SK-MEL-5 (cell line): ENCODE measurements around the gene MAD1L1. TPM values are rescaled to one million over a fixed set of nuclear protein-coding genes. Genes with fewer than 3 reads are reported as not detected.

ENCODE experiments used
- DNase-seq: peaks from one replicate; pipeline ENCODE4 v3.0.0-alpha.2; 2016; ENCODE audit warnings: low read depth, low spot score
- in situ Hi-C: cut with HindIII; loops from 2 replicates; pipeline ENCODE4 v1.10.0; 2016; ENCODE audit warnings: low sequenced_read_pairs, high pct_unique_total_duplicates, low pct_unique_long_range_greater_than_20kb
- total RNA-seq: library from RNA; depleted of rRNA; stranded (reverse); fragments of >200 nt; shearing (Covaris generic); gene quantifications from 2 replicates; pipeline ENCODE4 v1.2.3, GENCODE V29; 2014

MAD1L1 gene
- total RNA-seq, 1 experiment from 2014 or later = 204 TPM

DNA sequence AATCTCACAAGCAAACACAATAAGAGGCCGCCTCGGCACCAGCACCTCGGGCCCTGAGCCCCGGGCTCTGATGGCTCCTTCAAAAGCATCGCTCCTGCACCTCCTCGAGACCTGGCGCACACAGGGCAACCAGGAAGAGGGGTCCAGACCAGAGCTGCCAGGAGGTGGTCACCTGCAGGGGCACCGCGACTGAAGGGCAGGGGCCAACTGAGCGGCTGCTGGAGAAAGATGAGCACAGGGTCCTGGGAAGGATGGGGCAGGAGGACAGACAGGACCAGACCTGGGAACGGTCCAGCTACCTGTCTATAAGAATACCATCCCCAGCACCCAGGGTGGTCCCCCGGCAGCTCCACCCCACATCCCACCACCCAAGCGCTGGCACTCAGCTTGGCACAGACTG is 20.8 kb downstream of the MAD1L1 start:
- no peak for DNase-seq
- in situ Hi-C loops = no loop called here

DNA sequence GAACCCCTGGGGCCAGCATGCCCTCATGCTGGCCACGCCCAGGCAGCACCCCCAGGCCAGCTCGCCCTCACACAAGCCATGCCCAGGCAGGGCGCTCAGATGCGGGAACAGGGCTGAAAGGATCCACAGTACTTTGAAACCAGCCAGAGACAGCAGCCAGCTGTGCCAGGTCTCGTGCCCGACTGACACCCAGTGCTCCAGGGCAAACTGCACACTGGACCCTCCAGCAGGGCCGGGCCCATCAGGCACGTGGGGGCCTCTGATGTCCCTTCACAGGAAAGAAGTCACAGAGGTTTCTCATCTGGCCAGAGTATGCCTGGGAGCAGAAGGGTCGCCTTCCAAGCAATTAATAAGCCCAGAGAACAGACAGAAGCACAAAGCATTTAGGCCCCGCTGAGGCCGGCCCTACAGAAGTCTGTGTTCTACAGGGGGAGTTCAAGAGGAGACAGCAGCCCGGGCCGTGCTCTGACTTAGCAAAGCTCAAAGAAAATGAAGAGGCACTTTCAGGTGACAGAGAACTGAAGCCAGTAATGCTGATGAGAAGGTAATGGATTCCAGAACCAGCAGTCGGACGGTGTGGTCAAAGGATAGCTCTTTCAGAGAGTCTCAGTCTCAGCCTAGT is 21.4 kb downstream of the MAD1L1 start:
- in situ Hi-C loops = no loop called here
- no peak for DNase-seq

DNA sequence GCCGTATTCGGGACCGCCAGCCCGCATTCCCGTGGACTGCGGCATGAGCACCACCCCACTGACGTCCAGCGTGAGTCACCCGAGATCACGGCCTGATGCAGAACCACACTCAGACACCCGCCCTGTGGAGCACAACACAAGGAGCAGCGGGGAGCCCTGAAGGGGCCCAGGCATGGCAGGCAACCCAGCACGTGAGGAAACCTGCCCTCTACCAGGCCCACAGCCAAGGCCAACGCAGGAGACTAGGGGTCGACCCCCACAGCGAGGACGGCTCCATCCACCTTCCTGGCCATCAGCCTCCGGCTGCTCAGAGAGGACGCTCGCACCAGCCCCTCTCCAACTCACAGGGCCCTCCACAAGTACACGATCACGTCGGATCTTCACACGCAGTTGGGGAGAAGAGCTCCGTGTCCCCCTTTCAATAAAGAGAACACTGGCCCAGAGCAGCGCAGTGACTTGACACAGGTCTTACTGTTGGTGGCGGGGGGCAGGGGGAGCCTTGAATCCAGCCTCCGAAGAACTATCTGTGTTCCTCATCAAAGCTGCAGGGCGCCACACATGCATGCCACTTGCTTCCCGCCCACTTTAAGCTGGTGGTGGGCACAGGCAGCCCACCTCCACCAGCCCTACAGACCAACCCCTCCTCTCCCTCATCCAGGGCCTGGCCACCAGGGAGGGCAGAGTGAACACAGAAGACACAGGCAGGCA is 22.0 kb downstream of the MAD1L1 start:
- no peak for DNase-seq
- in situ Hi-C loops = no loop called here

DNA sequence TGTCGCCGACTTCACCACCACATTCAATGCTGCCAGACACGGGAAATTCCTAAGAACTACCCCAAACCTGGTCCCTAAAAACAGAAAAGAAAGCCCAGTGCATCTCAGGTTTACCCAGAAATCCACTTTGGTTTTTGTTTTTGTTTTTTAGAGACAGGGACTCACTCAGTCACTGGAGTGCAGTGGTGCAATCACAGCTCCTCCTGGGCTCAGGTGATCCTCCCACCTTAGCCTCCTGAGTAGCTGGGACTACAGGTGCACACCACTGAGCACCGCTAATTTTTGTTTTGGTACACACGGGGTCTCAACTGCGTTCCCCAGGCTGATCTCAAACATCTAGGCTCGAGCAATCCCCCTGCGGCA is 22.8 kb downstream of the MAD1L1 start:
- no peak for DNase-seq

DNA sequence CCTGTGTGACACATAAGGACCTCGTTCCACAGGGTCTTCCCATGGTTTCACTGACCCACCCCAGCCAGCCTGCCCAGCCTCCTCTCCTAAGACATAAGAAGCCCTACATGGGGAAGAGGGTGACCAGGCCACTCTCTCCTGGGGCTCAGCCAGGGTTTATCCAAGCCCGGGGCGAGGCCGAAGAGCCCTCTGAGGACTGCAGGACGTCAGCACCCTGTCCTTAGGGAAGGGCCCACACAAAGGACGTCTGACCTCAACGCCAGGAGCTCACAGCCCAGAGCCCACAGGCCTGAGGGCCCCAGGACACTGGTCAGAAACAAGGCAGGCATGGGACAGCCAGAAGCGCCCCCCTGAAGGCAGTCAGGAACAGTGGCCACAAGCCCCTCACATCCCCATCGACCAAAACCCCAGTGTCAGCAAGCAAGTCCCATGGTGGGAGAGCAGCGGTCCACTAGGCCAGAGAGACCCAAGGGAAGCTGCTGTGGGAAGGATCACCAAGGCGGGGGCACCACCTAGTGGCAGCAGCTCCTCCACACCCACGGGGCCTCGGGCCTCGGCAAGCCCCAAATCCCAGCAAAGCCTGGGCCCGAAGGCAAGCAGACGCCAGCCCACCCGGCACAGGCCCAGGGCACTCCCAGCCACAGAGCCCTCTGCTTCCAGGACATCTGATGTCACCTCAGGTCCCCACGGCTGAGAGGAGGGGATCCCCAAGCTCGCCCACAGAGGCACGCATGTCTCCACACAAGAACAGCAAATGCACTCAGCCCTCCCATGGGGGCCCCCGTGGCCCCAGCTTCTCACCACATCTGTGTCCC is 23.4 kb downstream of the MAD1L1 start:
- peak; percentile 76 for DNase-seq
- in situ Hi-C loops = no loop called here

More for the DNA sequence above, 22.8 kb downstream of the MAD1L1 start:
- in situ Hi-C loops = no loop called here

DNA sequence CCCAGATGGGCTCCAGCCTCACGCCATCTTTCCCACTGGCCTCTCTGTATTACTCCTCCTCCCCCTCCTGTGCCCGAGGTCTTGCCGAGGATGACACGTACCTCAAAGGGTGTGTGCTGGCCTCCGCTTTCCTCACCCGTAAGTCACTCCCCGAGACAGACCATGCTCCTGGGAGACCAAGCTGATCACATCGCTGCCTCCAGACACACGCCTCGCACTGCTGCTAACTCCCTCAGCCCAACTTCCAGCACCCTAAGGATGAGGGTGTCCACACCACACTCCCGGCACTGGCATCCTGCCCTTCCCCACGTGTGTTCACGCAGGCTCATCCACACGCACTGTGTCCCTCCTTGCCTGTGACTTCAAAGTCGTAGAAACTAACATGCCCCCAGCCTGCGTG is 24.0 kb downstream of the MAD1L1 start:
- no peak for DNase-seq
- in situ Hi-C loops = no loop called here

DNA sequence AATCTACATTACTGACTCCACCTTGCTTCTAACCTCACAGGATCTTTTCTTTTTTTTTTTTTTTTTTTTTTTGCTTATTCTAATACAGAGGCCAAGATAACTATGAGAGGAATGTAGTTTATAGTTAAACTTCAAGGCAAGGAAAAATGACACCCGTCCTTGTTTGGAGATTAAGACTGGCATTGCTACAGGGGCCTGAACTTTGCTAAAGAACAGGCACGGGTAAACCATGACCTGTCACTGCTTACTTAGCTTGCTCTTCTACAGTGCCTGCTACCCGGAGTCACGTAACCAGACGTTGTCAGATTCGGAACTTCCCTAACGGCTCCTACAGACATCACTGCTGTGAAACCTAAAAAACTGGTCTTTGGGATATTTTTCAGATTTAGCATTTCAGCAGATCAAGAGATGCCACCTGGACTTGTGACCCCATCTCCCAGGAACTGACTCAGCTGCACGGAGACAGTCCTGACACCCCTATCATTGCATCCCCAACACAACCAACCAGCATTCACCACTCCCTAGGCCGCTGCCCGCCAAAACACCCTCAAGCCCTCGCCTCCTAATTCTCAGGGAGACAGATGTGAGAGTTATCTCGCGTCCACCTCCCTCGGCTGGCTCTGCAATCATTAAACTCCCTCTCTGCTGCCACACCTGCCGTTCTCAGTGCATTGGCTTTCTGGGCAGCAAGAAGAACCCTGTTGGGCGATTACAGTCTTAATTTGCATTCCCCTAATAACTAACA is 27.5 kb downstream of the MAD1L1 start:
- in situ Hi-C loops = no loop called here
- no peak for DNase-seq

DNA sequence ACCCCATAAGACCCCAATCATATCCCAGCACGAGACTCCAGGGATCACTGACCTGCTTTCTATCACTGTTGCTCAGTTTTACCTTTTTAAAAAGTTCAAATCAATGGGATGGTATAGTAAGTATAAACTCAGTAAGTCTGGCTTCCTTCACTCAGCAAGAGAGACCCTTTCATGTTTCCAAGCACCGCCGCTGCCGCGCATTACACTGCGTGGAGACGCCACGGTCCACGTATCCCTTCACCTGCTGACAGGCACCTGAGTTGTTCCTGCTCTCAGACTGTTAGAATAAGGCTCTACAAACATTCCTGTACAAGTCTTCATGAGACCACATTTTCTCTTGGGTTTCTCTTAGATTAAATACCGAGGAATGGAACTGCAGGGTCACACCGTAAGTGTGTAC is 28.3 kb downstream of the MAD1L1 start:
- in situ Hi-C loops = no loop called here
- DNase-seq = no peak

DNA sequence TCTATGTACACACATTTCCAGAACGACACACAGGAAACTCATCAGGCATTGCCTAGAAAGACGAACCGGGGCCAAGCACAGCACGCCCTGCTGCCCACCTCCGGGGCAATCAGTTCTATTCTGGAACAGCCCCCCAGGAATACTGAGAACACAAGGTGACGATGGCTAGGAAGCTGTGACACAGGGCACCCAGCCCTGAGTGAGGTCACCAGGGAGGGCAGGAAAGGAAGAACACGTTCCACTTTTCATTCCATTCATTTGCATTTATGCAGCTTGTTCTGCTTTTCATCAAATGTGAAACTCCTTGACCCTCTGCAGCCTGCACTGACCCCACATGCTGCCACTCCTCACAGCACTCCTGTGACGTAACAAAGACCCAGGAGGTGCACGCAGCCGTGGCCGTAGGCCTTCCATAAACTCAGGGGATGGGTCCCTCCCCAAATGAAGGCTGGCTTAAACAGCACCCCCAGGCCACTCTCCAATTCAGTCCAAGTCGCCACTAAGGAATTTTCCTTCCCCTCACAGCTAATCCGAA is 28.9 kb downstream of the MAD1L1 start:
- in situ Hi-C loops = no loop called here
- DNase-seq = no peak

DNA sequence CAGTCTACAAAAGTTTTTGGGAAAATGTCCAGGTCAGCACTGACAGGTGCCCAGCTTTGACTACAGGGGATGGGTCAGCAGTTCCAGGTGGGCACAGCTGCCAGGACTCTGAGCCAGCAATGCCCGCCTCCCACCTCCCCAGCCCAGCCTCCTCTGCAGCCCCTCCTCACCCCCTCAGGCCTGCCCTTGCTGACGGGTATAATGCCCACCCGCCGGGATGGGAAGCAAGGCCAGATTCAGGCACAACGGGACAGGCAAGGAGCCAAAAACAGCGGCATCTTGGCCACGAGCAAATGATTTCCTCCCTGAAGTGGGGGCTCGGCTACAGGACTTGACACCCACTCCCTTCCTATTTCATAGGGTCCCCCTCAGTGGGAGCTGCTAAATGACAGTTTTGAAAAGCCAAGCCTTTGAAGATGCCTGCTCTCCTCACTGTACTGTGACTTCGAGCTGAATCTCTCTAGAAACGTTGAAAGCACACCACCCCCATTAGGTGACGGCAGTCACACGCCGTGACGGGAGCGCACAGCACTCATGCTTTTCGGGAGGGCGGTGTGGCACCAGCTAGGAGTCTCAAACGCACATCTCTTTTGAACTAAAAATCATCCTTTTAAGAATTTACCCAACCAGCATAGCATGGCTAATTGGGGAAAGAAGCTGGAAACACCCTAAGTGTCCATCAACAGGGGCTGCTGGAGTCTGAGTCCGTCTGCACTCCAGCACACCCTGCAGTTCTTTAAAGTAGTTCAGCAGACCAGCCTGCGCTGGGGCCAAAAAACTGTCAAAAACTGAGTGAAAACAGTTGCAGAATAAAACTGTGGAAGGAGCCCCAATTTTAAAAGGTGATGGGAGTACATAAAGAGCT is 29.6 kb downstream of the MAD1L1 start:
- in situ Hi-C loops = no loop called here
- DNase-seq = no peak

DNA sequence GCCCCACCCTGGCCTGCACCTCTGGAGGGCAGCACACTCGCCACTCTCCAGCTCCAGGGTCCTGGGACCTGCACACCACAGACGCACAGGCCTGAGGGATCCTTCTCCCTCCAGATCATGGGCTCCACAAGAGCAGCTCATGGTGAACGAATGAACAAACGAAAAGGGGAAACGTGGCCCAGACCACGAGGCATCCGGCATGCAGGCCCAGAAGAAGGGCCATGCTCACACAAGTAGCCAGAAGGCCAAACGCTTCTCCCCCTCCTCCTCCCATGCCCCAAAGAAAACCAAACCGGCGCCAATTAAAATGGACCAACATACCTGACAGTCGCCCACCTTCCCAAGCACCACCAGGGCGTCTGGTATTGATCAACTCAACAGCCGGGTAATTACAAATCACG is 30.4 kb downstream of the MAD1L1 start:
- in situ Hi-C loops = no loop called here

DNA sequence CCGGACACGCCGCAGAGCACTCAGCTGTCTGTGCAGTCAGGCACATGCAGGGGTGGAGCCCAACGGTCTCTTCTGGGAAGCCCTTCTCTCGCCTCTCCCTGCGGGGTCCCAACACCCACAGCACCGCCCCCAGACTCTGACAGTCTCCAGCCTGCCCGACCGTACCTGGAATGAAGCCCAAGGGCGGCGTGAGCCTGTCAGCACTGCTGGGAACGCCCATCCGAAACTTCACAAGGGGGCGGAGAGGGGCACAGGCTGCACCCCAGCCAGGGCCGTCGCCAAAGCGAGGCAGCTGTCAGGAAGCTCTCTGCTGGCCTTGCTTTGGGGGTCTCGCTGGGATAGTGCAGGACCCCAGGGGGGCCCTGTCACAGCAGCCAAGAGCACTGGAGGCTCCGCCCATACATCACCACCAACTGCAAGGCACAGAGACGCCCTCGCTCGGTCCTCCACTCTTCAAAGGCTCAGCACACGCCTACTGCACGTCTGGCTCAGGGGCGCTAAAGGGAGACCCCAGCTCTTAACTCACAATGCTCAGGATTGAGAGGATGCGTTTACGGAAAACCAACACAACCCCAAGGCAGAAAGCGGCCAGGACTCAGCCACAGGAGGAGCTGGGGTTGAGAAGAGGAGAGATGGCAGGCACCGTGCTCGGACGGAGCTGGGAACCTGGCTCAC is 30.9 kb downstream of the MAD1L1 start:
- in situ Hi-C loops = no loop called here
- DNase-seq = no peak

More for the DNA sequence above, 30.4 kb downstream of the MAD1L1 start:
- DNase-seq = no peak

DNA sequence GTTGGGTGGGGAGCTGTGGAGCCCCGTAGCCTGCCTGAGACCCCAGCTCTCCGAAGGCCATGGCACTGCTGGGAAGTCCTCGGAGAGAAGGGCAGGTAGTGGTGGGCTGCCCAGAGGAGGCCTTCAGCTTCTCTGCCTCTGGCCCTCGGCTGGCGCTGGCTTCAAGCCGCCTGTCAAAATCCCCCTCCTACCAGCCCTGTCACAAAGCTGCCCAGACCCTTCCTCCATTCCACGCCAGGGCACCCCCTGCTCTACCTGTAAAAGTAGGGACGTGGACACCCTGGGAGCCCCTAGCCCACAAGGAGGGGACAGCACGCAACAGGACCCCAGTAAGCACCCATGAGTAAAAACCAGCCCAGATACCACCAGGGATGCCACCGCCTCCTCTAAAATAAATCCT is 31.6 kb downstream of the MAD1L1 start:
- in situ Hi-C loops = no loop called here
- DNase-seq = no peak

DNA sequence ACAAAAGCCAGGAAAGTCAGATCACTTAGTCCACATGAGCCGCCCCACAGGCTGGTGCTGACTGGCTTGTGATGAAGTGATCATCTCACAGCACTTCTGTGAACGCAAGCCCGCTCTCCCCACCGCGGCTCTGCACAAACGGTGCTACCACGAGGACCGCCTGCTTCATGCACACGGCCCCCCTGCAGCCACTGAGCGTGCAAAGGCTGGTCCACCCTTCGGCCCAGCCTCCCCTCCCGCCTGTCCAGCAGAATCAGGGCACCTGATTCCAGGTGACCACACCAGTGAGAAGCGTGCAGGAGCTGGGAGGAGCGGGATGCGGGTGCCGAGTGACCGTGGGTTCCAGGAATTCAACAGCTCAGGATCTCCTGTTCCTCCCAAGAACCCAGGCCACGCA is 32.2 kb downstream of the MAD1L1 start:
- in situ Hi-C loops = no loop called here
- DNase-seq = no peak

DNA sequence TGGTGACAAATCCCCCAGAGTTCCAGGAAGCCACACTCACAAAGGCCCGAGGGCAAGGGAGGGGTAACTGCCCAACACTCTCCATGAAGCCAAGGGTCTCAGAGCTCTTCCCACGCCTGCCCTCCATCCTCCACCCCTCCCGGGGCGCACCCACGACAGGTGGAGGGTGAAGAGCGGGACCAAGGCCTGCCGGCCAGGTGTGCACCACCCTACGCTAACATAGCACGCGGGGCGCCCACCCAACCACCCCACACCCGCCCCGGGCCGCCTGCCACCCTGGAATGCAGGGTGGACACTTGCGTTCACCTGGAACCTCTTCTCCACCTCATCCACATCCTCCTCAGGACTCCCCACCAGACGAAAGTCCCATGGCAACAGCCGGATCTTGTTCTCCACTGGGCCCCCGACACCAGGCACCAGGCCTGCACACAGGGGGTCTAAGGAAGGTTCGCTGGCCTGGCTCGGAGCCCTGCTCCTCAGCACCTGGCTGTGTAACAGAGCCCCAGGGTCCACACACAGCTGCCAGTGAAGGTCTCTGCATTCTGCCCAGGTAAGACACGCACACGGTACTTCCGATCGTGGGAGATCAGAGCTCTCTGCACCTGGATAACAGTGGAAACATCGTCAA is 32.7 kb downstream of the MAD1L1 start:
- in situ Hi-C loops = no loop called here
- DNase-seq = no peak

DNA sequence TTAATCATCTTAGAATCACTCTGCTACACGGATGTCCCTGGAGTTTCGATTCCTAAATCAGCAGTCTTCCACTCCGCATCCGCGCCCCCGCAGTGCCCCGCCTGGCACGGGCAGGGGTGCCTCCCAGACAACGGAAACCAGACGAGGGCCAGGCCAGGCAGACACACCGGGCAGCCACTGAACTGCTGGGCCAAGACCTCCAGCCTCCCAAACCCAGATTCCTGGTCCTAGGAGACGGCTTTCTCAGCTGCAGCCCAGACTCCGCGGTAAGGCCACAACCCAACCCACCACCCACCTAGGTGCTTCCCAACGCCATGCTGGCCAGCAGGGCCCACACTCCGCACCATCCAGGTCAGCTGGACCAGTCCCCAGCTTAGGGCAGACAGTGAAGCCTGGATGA is 33.2 kb downstream of the MAD1L1 start:
- in situ Hi-C loops = no loop called here
- no peak for DNase-seq
